T-cell (primary cell): ENCODE data around the gene SH3RF1. TPM values are rescaled to one million over a fixed set of nuclear protein-coding genes. Genes with fewer than 3 reads are reported as not detected.

ENCODE experiments used
- ATAC-seq, 4 experiments: fragments of 200-7000 bp in 3 of 4; fragments of 150-1000 bp in 1 of 4; cut with Tn5 transposase; replicated peaks in 1 of 4; 1 replicate in 3 of 4; 2 replicates in 1 of 4; pipeline ENCODE4 v1.10.0; 2021; ENCODE audit warnings: moderate library complexity in 3 of 4, mild to moderate bottlenecking in 2 of 4, moderate number of reproducible peaks in 1 of 4
- CTCF ChIA-PET, 2 donors: fragments of 300-600 bp; sonication (Branson Sonifier 250); formaldehyde crosslinking; loops; one replicate each; lab custom pipeline; 2022; ENCODE audit warnings: antibody characterized with exemption in 2 of 2; lab: Charles Lee
- POLR2A ChIA-PET, 2 donors: fragments of 300-600 bp; sonication (Branson Sonifier 250); formaldehyde crosslinking; loops; one replicate each; lab custom pipeline; 2022; ENCODE audit warnings: antibody characterized with exemption in 2 of 2; lab: Charles Lee
- DNase-seq, 35 experiments: peaks; one replicate each; pipeline versions ENCODE4 v3.0.0 to v3.0.0-alpha.2; 2013 to 2023
- H3K27ac ChIP-seq: one replicate; pipeline ENCODE4 v1.5.1; 2013; ENCODE audit warnings: low read length
- H3K27me3 ChIP-seq, 2 experiments: replicated peaks in 1 of 2; 1 replicate in 1 of 2; 2 replicates in 1 of 2; pipeline versions ENCODE4 v1.6.1 to v1.7.0; 2013; ENCODE audit warnings: low read length in 1 of 2, mixed read lengths in 1 of 2; ENCODE audit not compliant: control insufficient read depth in 2 of 2, insufficient read depth in 2 of 2; ENCODE audit errors: extremely low read depth in 1 of 2
- H3K36me3 ChIP-seq, 2 donors: 1 replicate in 1 of 2; 2 replicates in 1 of 2; pipeline versions ENCODE4 v1.6.1 to v1.7.0; 2013; ENCODE audit warnings: low read length in 1 of 2; ENCODE audit not compliant: control insufficient read depth in 2 of 2, insufficient read depth in 1 of 2; ENCODE audit errors: extremely low read depth in 1 of 2
- H3K4me1 ChIP-seq, 2 experiments: 1 replicate in 1 of 2; 2 replicates in 1 of 2; pipeline versions ENCODE4 v1.6.1 to v1.7.0; 2013; ENCODE audit warnings: low read length in 2 of 2, mixed read lengths in 1 of 2; ENCODE audit not compliant: insufficient read depth in 2 of 2, control insufficient read depth in 1 of 2; ENCODE audit errors: extremely low read depth in 1 of 2
- H3K4me3 ChIP-seq, 2 donors: 1 replicate in 1 of 2; 2 replicates in 1 of 2; pipeline versions ENCODE4 v1.5.1 to v1.7.0; 2013; ENCODE audit warnings: mild to moderate bottlenecking in 2 of 2, low read length in 1 of 2, moderate library complexity in 1 of 2; ENCODE audit not compliant: control insufficient read depth in 1 of 2; ENCODE audit errors: extremely low read depth in 1 of 2
- H3K9me3 ChIP-seq: 2 replicates; pipeline ENCODE4 v1.7.0; 2013
- H3K27ac Mint-ChIP-seq, 2 donors: one replicate each; pipeline ENCODE4 v1.8.0; 2020 to 2021; ENCODE audit warnings: mild to moderate bottlenecking in 2 of 2, mixed read lengths in 2 of 2
- H3K27me3 Mint-ChIP-seq, 2 donors: one replicate each; pipeline ENCODE4 v1.8.0; 2021 to 2022; ENCODE audit warnings: mixed read lengths in 2 of 2
- H3K36me3 Mint-ChIP-seq: one replicate; pipeline ENCODE4 v1.8.0; 2021; ENCODE audit warnings: mixed read lengths
- H3K4me1 Mint-ChIP-seq, 3 donors: one replicate each; pipeline ENCODE4 v1.8.0; 2020 to 2022; ENCODE audit warnings: mixed read lengths in 3 of 3, mild to moderate bottlenecking in 1 of 3
- H3K4me3 Mint-ChIP-seq, 3 donors: one replicate each; pipeline ENCODE4 v1.8.0; 2020 to 2022; ENCODE audit warnings: mild to moderate bottlenecking in 3 of 3, mixed read lengths in 3 of 3, moderate library complexity in 3 of 3
- H3K9me3 Mint-ChIP-seq, 3 donors: one replicate each; pipeline ENCODE4 v1.8.0; 2020 to 2022; ENCODE audit warnings: mixed read lengths in 3 of 3
- WGBS: methylation state at CpG from one replicate; pipeline ENCODE4 v1.1.5; 2013; ENCODE audit warnings: missing lambda C conversion rate; ENCODE audit not compliant: insufficient coverage; 5-methylcytosine and 5-hydroxymethylcytosine counted together
- total RNA-seq, 35 experiments: library from RNA in 6 of 35; stranded (reverse) in 6 of 35; fragments of 120-200 nt in 1 of 35; gene quantifications; one replicate each; pipeline versions ENCODE4 v1.2.1 to v1.2.4 and lab custom pipeline; 2013 to 2026

The SH3RF1 gene
- total RNA-seq, 5 donors from 2014 or later (not counting 1 experiment from before 2014, with no cell fraction given) = 0.23 to 0.60 (median 0.27) TPM; not detected in 1

- Mint-ChIP-seq H3K9me3 (no peaks in the 10 kb centered on the region), H3K27me3 (peaks cover 0 to 9% of the 10 kb centered on the region in 2 donors), H3K4me1 (no peaks in the 10 kb centered on the region), H3K36me3 (no peaks in the 10 kb centered on the region), H3K27ac (no peak overlapping the region), H3K4me3 (no peak overlapping the region)
- no peak overlapping the region for H3K4me3 ChIP-seq
- H3K27ac ChIP-seq = no peak overlapping the region
- DNase-seq (no peak), ATAC-seq (no peak)
- POLR2A ChIA-PET = no interaction called here
- H3K4me1 ChIP-seq = no peaks in the 10 kb centered on the region
- no peaks in the 10 kb centered on the region for H3K27me3 ChIP-seq
- no peaks in the 10 kb centered on the region for H3K36me3 ChIP-seq
- CTCF ChIA-PET = no interaction called here
- 85% methylated on average over 3 of the region's 5 CpGs for WGBS
- H3K9me3 ChIP-seq = no peaks in the 10 kb centered on the region
These were observed 16.2 kb downstream of the SH3RF1 start for GRCh38 chr4:169254546-169254983.

GRCh38 chr4:169253904-169254303 is 16.9 kb downstream of the SH3RF1 start:
- no peak for DNase-seq
- H3K27ac ChIP-seq = no peak overlapping the region
- H3K36me3 ChIP-seq = no peaks in the 10 kb centered on the region
- H3K9me3 ChIP-seq = no peaks in the 10 kb centered on the region
- Mint-ChIP-seq H3K9me3 (no peaks in the 10 kb centered on the region), H3K36me3 (no peaks in the 10 kb centered on the region), H3K4me3 (no peak overlapping the region), H3K4me1 (no peaks in the 10 kb centered on the region), H3K27me3 (peaks cover 0 to 6% of the 10 kb centered on the region in 2 donors), H3K27ac (no peak overlapping the region)
- H3K4me3 ChIP-seq = no peak overlapping the region
- CTCF ChIA-PET = interaction anchor here in 1 of 2 donors (0.5 kb wide), 1 partner anchor 100 kb away, joined by 4 read pairs; no protein-coding TSS in a partner anchor
- POLR2A ChIA-PET = interaction anchor here in 1 of 2 donors (0.6 kb wide), 1 partner anchor 70 kb away, joined by 3 read pairs; no protein-coding TSS in a partner anchor
- no peak for ATAC-seq
- no peaks in the 10 kb centered on the region for H3K27me3 ChIP-seq
- H3K4me1 ChIP-seq = no peaks in the 10 kb centered on the region
- no CpG with 5 or more reads among the region's 1 CpG for WGBS

GRCh38 chr4:169253113-169253671 is 17.6 kb downstream of the SH3RF1 start:
- DNase-seq = no peak
- H3K4me3 ChIP-seq = no peak overlapping the region
- no peaks in the 10 kb centered on the region for H3K4me1 ChIP-seq
- H3K4me1 Mint-ChIP-seq = no peaks in the 10 kb centered on the region
- H3K4me3 Mint-ChIP-seq = no peak overlapping the region
- ChIA-PET POLR2A (no interaction called here), CTCF (interaction anchor here in 1 of 2 donors (0.5 kb wide), 1 partner anchor 100 kb away, joined by 4 read pairs; no protein-coding TSS in a partner anchor)
- H3K36me3 Mint-ChIP-seq = no peaks in the 10 kb centered on the region
- H3K36me3 ChIP-seq = no peaks in the 10 kb centered on the region
- H3K27me3 Mint-ChIP-seq = peaks cover 2 to 7% of the 10 kb centered on the region in 2 donors
- no peak for ATAC-seq
- no peaks in the 10 kb centered on the region for H3K9me3 Mint-ChIP-seq
- no peak overlapping the region for H3K27ac ChIP-seq
- no peak overlapping the region for H3K27ac Mint-ChIP-seq
- no peaks in the 10 kb centered on the region for H3K9me3 ChIP-seq
- no CpG with 5 or more reads among the region's 2 CpGs for WGBS
- no peaks in the 10 kb centered on the region for H3K27me3 ChIP-seq

- Mint-ChIP-seq H3K4me3 (no peak overlapping the region), H3K36me3 (no peaks in the 10 kb centered on the region), H3K4me1 (no peaks in the 10 kb centered on the region), H3K9me3 (no peaks in the 10 kb centered on the region), H3K27me3 (peaks cover 4 to 8% of the 10 kb centered on the region in 2 donors), H3K27ac (no peak overlapping the region)
- Histone ChIP-seq H3K9me3 (no peaks in the 10 kb centered on the region), H3K27ac (no peak overlapping the region), H3K4me3 (no peak overlapping the region), H3K4me1 (no peaks in the 10 kb centered on the region), H3K36me3 (no peaks in the 10 kb centered on the region), H3K27me3 (no peaks in the 10 kb centered on the region)
- CTCF ChIA-PET = no interaction called here
- no peak for ATAC-seq
- POLR2A ChIA-PET = interaction anchor here in 1 of 2 donors (0.5 kb wide), 1 partner anchor 90 kb away, joined by 3 read pairs; no protein-coding TSS in a partner anchor
- 100% methylated on average over 1 of the region's 4 CpGs for WGBS
- no peak for DNase-seq
These were observed 18.2 kb downstream of the SH3RF1 start for GRCh38 chr4:169252339-169253112.

- POLR2A ChIA-PET = no interaction called here
- Histone ChIP-seq H3K4me3 (no peak overlapping the region), H3K27ac (no peak overlapping the region), H3K4me1 (no peaks in the 10 kb centered on the region), H3K9me3 (no peaks in the 10 kb centered on the region), H3K36me3 (no peaks in the 10 kb centered on the region), H3K27me3 (no peaks in the 10 kb centered on the region)
- no peak overlapping the region for H3K4me3 Mint-ChIP-seq
- H3K9me3 Mint-ChIP-seq = no peaks in the 10 kb centered on the region
- DNase-seq = no peak
- no peaks in the 10 kb centered on the region for H3K36me3 Mint-ChIP-seq
- 91% methylated on average over 4 of the region's 13 CpGs for WGBS
- no peaks in the 10 kb centered on the region for H3K4me1 Mint-ChIP-seq
- CTCF ChIA-PET = no interaction called here
- H3K27ac Mint-ChIP-seq = no peak overlapping the region
- peaks cover 4 to 6% of the 10 kb centered on the region in 2 donors for H3K27me3 Mint-ChIP-seq
- no peak for ATAC-seq
These were observed 19.2 kb downstream of the SH3RF1 start for GRCh38 chr4:169251291-169252235.

- ATAC-seq (no peak), DNase-seq (no peak)
- no peaks in the 10 kb centered on the region for H3K4me1 Mint-ChIP-seq
- Histone ChIP-seq H3K9me3 (no peaks in the 10 kb centered on the region), H3K4me1 (no peaks in the 10 kb centered on the region), H3K27me3 (no peaks in the 10 kb centered on the region), H3K4me3 (no peak overlapping the region), H3K27ac (no peak overlapping the region), H3K36me3 (no peaks in the 10 kb centered on the region)
- 100% methylated on average over 1 of the region's 1 CpG for WGBS
- CTCF ChIA-PET = no interaction called here
- H3K36me3 Mint-ChIP-seq = no peaks in the 10 kb centered on the region
- H3K27me3 Mint-ChIP-seq = peaks cover 4 to 6% of the 10 kb centered on the region in 2 donors
- no peak overlapping the region for H3K4me3 Mint-ChIP-seq
- H3K9me3 Mint-ChIP-seq = no peaks in the 10 kb centered on the region
- H3K27ac Mint-ChIP-seq = no peak overlapping the region
- POLR2A ChIA-PET = no interaction called here
These were observed 20.0 kb downstream of the SH3RF1 start for GRCh38 chr4:169250796-169251195.
